WERI-Rb-1 (cell line): ENCODE measurements around the gene S100PBP.

ENCODE experiments used
- DNase-seq: peaks from one replicate; pipeline ENCODE4 v3.0.0-alpha.2; 2020
- H3K27ac ChIP-seq: fragments of 250-450 bp; sonication (Bioruptor Pico); 2 replicates; pipeline ENCODE4 v1.5.1; 2020; ENCODE audit warnings: mild to moderate bottlenecking, moderate library complexity
- H3K27me3 ChIP-seq: fragments of 250-450 bp; sonication (Bioruptor Pico); 2 replicates; pipeline ENCODE4 v1.5.1; 2021; ENCODE audit warnings: mild to moderate bottlenecking, low read depth, moderate library complexity; ENCODE audit not compliant: insufficient read depth, severe bottlenecking
- H3K36me3 ChIP-seq: fragments of 250-450 bp; sonication (Bioruptor Pico); 2 replicates; pipeline ENCODE4 v1.5.1; 2020; ENCODE audit warnings: mild to moderate bottlenecking, moderate library complexity
- H3K4me3 ChIP-seq: 2 replicates; pipeline ENCODE4 v1.5.1; 2011; ENCODE audit warnings: low read depth, mild to moderate bottlenecking, control low read depth, low read length
- H3K9me3 ChIP-seq: fragments of 250-450 bp; sonication (Bioruptor Pico); 2 replicates; pipeline ENCODE4 v1.5.1; 2021; ENCODE audit warnings: mild to moderate bottlenecking, moderate library complexity; ENCODE audit not compliant: severe bottlenecking
- TF ChIP-seq, protein P1 (sequence below): IDR thresholded peaks from 2 replicates; pipeline ENCODE4 v1.5.1; 2011; ENCODE audit warnings: low read depth, mild to moderate bottlenecking, control low read depth, inconsistent platforms, low read length

S100PBP gene

DNA sequence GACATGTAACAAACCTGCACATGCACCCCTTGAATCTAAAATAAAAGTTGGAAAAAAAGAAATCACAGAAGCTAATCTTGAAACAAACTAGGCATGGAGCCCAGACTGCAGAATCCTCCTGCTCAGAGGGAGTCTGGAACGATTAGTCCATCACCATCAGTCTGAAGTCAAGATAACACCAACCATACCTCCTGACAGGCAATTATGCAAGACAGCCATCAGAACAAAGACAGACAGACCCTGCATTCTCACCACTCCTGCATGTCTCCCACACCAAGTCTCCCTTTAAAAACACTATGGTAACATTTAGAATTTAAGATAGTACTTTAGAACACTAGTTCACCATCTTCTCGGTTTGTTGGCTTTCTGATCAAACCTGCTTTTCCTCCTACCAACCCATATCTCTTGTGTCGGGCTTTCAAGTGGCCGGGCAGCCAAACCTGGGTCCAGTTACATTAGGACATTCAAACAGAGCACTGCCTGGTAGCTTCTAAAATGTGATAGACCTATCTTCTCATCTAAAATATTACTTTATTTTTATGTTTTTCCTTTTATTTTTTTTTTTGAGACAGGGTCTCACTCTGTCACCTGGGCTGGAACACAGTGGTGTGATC, 10.4 kb upstream of the S100PBP start:
- DNase-seq: no peak
- H3K4me3 ChIP-seq: no peak overlapping the region
- H3K36me3 ChIP-seq: peaks cover 74% of the 10 kb centered on the region
- H3K27me3 ChIP-seq: no peaks in the 10 kb centered on the region
- TF ChIP-seq, protein P1, sequence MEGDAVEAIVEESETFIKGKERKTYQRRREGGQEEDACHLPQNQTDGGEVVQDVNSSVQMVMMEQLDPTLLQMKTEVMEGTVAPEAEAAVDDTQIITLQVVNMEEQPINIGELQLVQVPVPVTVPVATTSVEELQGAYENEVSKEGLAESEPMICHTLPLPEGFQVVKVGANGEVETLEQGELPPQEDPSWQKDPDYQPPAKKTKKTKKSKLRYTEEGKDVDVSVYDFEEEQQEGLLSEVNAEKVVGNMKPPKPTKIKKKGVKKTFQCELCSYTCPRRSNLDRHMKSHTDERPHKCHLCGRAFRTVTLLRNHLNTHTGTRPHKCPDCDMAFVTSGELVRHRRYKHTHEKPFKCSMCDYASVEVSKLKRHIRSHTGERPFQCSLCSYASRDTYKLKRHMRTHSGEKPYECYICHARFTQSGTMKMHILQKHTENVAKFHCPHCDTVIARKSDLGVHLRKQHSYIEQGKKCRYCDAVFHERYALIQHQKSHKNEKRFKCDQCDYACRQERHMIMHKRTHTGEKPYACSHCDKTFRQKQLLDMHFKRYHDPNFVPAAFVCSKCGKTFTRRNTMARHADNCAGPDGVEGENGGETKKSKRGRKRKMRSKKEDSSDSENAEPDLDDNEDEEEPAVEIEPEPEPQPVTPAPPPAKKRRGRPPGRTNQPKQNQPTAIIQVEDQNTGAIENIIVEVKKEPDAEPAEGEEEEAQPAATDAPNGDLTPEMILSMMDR: no peak
- H3K27ac ChIP-seq: no peak overlapping the region
- H3K9me3 ChIP-seq: peaks cover 3% of the 10 kb centered on the region

GRCh38 chr1:32808580-32808979, 8.9 kb upstream of the S100PBP start:
- no peak for DNase-seq
- no peak overlapping the region for H3K4me3 ChIP-seq

DNA sequence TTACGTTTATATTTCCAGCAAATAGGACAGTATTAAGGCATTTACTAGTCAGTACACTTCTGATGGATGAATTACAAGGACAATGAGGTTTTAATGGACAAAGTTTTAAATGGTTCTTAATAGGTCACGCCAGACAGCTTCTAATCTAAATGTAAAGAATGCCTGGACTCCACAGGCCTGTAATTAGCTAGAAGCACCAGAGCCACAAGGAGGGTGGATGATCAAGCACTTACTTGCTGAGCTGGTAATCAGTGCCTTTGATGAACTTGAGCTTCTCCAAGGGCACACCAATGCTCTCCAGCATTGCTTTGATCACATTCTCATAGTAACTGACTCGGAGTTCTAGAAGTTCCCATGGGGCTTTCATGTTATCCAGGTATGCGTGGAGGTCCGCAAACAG, 7.1 kb upstream of the S100PBP start:
- H3K27ac ChIP-seq: no peak overlapping the region; the same call in 1 of the 2 replicates
- TF ChIP-seq, protein P1: no peak
- no peak overlapping the region for H3K4me3 ChIP-seq
- H3K9me3 ChIP-seq: peaks cover 3% of the 10 kb centered on the region
- no peaks in the 10 kb centered on the region for H3K27me3 ChIP-seq
- no peak for DNase-seq
- peaks cover 88% of the 10 kb centered on the region for H3K36me3 ChIP-seq

More at GRCh38 chr1:32808580-32808979, 8.9 kb upstream of the S100PBP start:
- Histone ChIP-seq H3K36me3 (peaks cover 73% of the 10 kb centered on the region), H3K27ac (no peak overlapping the region), H3K9me3 (peaks cover 3% of the 10 kb centered on the region), H3K27me3 (no peaks in the 10 kb centered on the region)
- TF ChIP-seq, protein P1: no peak

- Histone ChIP-seq H3K36me3 (peaks cover 86% of the 10 kb centered on the region), H3K9me3 (no peaks in the 10 kb centered on the region), H3K27me3 (no peaks in the 10 kb centered on the region), H3K4me3 (no peak overlapping the region), H3K27ac (no peak overlapping the region)
- DNase-seq: no peak
- TF ChIP-seq, protein P1: no peak
Measured at GRCh38 chr1:32811265-32811664, 6.2 kb upstream of the S100PBP start.

- no peak overlapping the region for H3K4me3 ChIP-seq
- no peak for DNase-seq
- TF ChIP-seq, protein P1: no peak
- H3K36me3 ChIP-seq: peaks cover 82% of the 10 kb centered on the region
- no peaks in the 10 kb centered on the region for H3K9me3 ChIP-seq
- no peaks in the 10 kb centered on the region for H3K27me3 ChIP-seq
- H3K27ac ChIP-seq: no peak overlapping the region
Measured at GRCh38 chr1:32811917-32812316, 5.5 kb upstream of the S100PBP start.
